Activated T-cell treated with anti-CD3 and anti-CD28 coated beads, Interleukin-2, amount 50 U/mL, for 1 hour (primary cell): ENCODE measurements around the gene EOLA1.
"Not testable (repeated sequence)": the region's sequence is repeated elsewhere in the genome, so short reads cannot be mapped to it uniquely, and the experiment has no call there.

Experiments used
- DNase-seq: peaks from one replicate; pipeline ENCODE4 v3.0.0-alpha.2; 2020

The EOLA1 gene

GRCh38 chrX:149546962-149547361 is 6.2 kb downstream of the EOLA1 start:
- not testable (repeated sequence) for DNase-seq

- DNase-seq, result not testable (repeated sequence)
These were observed 7.0 kb downstream of the EOLA1 start for GRCh38 chrX:149547782-149548181.

GRCh38 chrX:149549701-149550100 is 8.9 kb downstream of the EOLA1 start, which contains the start of gene HSFX3:
Gene HSFX3 (minus strand): TSS chrX:149549924. CDS start chrX:149549852, 72 bp downstream.
- not testable (repeated sequence) for DNase-seq

GRCh38 chrX:149550454-149550853 is 9.6 kb downstream of the EOLA1 start:
- DNase-seq, result not testable (repeated sequence)

GRCh38 chrX:149551245-149551938 is 10.6 kb downstream of the EOLA1 start:
- DNase-seq, result not testable (repeated sequence)

- not testable (repeated sequence) for DNase-seq
These were observed 11.1 kb downstream of the EOLA1 start for GRCh38 chrX:149551939-149552248.

- DNase-seq, result not testable (repeated sequence)
These were observed 14.4 kb downstream of the EOLA1 start for GRCh38 chrX:149555251-149555650.

- DNase-seq, result no peak
These were observed 22.5 kb downstream of the EOLA1 start for GRCh38 chrX:149563359-149563758.

- no peak for DNase-seq
These were observed 27.0 kb downstream of the EOLA1 start for GRCh38 chrX:149567621-149568417.

- no peak for DNase-seq
These were observed 28.0 kb downstream of the EOLA1 start for GRCh38 chrX:149568701-149569296.

GRCh38 chrX:149569770-149570169 is 29.0 kb downstream of the EOLA1 start:
- no peak for DNase-seq

GRCh38 chrX:149570668-149571067 is 29.9 kb downstream of the EOLA1 start:
- no peak for DNase-seq

GRCh38 chrX:149571770-149572169 is 31.0 kb downstream of the EOLA1 start:
- no peak for DNase-seq

- no peak for DNase-seq
These were observed 31.9 kb downstream of the EOLA1 start for GRCh38 chrX:149572743-149573142.

GRCh38 chrX:149573456-149573855 is 32.6 kb downstream of the EOLA1 start:
- not testable (repeated sequence) for DNase-seq

- DNase-seq, result not testable (repeated sequence)
These were observed 44.8 kb downstream of the EOLA1 start for GRCh38 chrX:149585631-149586030.

GRCh38 chrX:149587359-149587758 is 46.5 kb downstream of the EOLA1 start, which contains the start of gene MAGEA9B:
Gene MAGEA9B (minus strand): TSS chrX:149587459. CDS start chrX:149583179, 4,280 bp downstream.
- DNase-seq, result not testable (repeated sequence)

- DNase-seq, result not testable (repeated sequence)
These were observed 50.2 kb downstream of the EOLA1 start for GRCh38 chrX:149590993-149591392.

- DNase-seq, result not testable (repeated sequence)
These were observed 54.4 kb downstream of the EOLA1 start, which contains the start of gene HSFX2 for GRCh38 chrX:149595214-149595613. Gene HSFX2 (minus strand): TSS chrX:149595314. CDS start chrX:149594700, 614 bp downstream.

GRCh38 chrX:149595943-149596342 is 55.1 kb downstream of the EOLA1 start:
- DNase-seq, result not testable (repeated sequence)
